ENCODE measurements around the gene TEDC2.
"Not testable (repeated sequence)": the region's sequence is repeated elsewhere in the genome, so short reads cannot be mapped to it uniquely, and the experiment has no call there.

Gene TEDC2

DNA sequence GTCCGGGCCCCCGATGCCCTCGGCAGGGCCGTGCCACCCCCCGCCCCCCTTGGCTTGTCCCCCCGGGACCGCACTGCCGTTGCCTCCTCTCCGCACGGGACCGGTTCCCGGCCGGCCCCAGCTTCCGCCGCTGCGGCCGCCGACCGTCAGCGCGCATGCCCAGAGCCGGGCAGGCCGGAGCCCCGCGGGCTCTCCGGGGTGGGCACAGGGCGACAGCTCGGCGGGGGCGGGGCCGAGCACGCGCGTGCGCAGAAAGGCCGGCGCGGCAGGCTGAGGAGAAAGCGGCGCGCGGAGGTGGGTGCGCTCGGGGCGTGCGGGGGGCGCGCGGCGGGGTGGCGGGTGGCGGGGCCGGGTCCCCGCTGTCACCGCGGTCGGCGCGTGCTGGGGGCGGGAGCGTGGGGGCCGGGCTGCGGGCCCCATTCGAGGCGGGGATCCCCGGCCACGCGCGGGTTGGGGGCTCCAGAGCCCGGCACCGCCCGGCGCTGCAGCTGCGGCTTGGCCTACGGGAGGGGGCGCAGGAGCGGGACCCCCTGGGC lies 15.0 kb downstream of the TEDC2 start, which contains the start of gene TBC1D24:
Gene TBC1D24 (plus strand): TSS at position 251 of the 536 bp plus-strand sequence. CDS start 21,022 bp downstream, outside the sequence.
- Mint-ChIP-seq H3K4me3 (peak within 1 kb of the TSS; percentile 74), H3K4me1 (ENCODE audit: low read depth) (peaks cover 12% of the 10 kb centered on the region), H3K27ac (peak within 1 kb of the TSS; percentile 64), H3K27me3 (peaks cover 3% of the 10 kb centered on the region), H3K36me3 (no peaks in the 10 kb centered on the region), H3K9me3 (ENCODE audit: low read depth) (no peaks in the 10 kb centered on the region)

DNA sequence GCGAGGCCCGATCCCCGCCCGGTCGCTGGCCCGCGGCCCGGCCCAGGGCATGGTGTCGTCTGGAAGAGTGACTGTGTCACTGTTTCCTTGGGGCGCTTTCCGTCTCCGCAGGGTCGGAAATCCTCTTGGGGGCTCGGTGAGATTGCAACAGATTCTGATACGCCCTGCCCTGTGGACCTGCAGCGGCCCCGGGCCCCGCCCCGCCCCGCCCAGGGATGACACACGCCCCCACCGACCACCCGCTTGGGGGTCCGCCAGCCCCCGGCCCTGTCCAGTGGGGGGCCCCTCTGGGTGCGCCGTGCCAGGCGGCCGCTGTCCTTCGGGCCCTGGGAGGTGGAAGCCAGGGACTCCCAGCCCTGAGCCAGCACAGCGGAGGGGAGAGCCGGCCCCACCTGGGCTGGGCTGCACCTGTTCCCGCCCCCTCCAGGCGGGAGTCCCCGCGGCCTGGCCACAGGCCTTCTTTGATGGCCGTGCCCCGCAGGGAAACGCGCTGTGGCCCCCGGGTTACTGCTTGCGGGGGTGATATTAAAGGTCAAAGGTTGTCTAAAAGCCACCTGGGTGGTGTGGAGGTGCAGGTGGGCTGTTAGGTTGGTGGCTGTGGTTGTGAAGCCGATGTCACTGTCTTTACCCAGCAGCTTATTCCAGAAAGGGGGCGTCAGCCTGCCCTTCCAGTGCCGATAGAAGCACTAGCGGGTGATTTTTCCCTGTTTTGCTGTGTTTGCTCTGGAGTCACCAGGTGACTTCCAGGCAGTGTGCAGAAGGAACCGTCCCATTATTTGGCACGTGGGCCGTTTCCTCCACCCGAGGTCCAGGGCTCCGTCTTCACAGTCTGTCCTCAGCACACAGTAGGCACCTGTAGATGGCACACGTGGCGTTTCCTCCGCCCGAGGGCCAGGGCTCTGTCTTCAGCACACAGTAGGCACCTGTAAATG lies 15.8 kb downstream of the TEDC2 start:
- Mint-ChIP-seq H3K27ac (no peak overlapping the region), H3K4me3 (peak overlapping the region; percentile 70), H3K27me3 (no peaks in the 10 kb centered on the region), H3K36me3 (no peaks in the 10 kb centered on the region), H3K4me1 (ENCODE audit: low read depth) (peaks cover 10% of the 10 kb centered on the region), H3K9me3 (ENCODE audit: low read depth) (no peaks in the 10 kb centered on the region)

DNA sequence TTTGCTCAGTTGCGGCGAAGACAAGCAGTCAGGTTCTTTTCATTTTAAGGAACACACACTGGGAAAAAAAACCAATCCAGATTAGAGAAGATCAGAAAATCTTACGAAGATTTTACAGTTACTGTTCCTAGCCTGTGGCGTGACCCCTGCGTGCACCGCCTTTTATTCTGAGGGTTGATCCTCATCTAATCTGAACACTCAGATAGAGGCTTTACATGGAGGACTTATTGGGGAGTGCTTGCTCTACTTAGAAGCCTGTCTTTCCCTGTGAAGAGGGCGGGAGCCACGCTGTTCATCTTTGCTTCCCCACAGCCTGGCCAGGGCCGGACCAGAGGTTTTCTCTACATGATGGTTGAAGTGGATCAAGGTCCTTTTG lies 16.4 kb downstream of the TEDC2 start:
- no peak overlapping the region for H3K27ac Mint-ChIP-seq
- peak overlapping the region; percentile 70 for H3K4me3 Mint-ChIP-seq
- H3K36me3 Mint-ChIP-seq: no peaks in the 10 kb centered on the region

DNA sequence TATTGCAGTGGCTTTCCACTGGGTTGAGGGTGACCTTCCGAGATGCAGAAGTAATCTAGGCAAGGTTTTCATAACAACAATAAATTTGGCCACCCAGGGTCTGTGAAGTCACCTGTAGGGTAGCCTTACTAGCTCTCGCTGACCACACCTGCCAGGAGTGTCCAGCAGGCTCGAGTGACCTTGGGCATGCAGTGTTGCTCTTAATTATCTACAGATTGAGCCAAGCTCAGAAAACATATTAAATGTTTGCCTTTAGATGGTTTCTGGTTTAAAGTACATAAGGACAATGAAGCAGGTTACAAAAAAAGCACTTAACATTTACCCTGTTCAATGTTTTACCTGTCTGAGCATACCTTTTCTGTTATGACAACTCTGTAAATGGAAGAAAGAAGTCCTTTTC lies 16.8 kb downstream of the TEDC2 start:
- H3K4me3 Mint-ChIP-seq: peak overlapping the region; percentile 70
- H3K36me3 Mint-ChIP-seq: no peaks in the 10 kb centered on the region
- no peak overlapping the region for H3K27ac Mint-ChIP-seq
- no peaks in the 10 kb centered on the region for H3K9me3 Mint-ChIP-seq (ENCODE audit: low read depth)
- H3K4me1 Mint-ChIP-seq (ENCODE audit: low read depth): peaks cover 10% of the 10 kb centered on the region
- H3K27me3 Mint-ChIP-seq: no peaks in the 10 kb centered on the region

More for the DNA sequence above, 16.4 kb downstream of the TEDC2 start:
- Mint-ChIP-seq H3K9me3 (ENCODE audit: low read depth) (no peaks in the 10 kb centered on the region), H3K27me3 (no peaks in the 10 kb centered on the region), H3K4me1 (ENCODE audit: low read depth) (peaks cover 10% of the 10 kb centered on the region)

DNA sequence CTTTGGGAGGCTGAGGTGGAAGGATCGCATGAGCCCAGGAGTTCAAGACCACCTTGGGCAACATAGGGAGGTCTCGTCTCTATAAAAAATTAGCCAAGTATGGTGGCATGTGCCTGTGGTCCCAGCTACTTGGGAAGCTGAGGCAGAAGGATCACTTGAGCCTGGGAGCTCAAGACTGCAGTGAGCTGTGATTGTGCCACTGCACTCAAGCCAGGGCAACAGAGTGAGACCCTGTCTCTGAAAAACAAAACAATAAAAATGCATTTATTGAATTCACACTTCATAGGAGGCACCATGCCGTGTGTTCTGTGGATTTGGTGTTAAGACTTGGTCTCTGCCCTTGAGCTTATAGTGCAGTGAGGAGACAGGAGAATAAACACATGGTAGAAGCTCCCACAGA lies 17.4 kb downstream of the TEDC2 start:
- Mint-ChIP-seq H3K27ac (no peak overlapping the region), H3K9me3 (ENCODE audit: low read depth) (no peaks in the 10 kb centered on the region), H3K4me3 (no peak overlapping the region), H3K4me1 (ENCODE audit: low read depth) (peaks cover 13% of the 10 kb centered on the region), H3K36me3 (no peaks in the 10 kb centered on the region), H3K27me3 (no peaks in the 10 kb centered on the region)

DNA sequence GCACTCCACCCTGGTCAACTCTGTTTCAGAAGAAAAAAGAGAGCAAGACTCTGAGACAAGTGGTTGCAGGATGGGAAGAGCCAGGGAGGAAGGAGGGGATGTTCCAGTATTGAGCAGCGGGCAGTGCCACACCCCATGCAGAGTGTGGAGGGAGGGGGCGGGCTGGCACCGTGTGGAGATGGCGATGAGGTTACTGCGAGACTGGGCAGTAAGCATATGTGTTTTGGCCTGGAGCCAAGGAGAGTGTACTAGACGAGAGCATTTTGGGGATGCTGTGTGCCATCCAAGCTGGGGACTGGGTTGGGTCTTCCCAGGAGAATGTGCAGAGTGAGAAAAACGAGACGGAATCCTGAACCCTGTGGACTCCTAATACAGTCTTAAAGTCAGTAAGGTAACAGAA lies 18.4 kb downstream of the TEDC2 start:
- Mint-ChIP-seq H3K27ac (no peak overlapping the region), H3K27me3 (no peaks in the 10 kb centered on the region), H3K4me3 (no peak overlapping the region), H3K36me3 (no peaks in the 10 kb centered on the region), H3K4me1 (ENCODE audit: low read depth) (peaks cover 13% of the 10 kb centered on the region), H3K9me3 (ENCODE audit: low read depth) (no peaks in the 10 kb centered on the region)

DNA sequence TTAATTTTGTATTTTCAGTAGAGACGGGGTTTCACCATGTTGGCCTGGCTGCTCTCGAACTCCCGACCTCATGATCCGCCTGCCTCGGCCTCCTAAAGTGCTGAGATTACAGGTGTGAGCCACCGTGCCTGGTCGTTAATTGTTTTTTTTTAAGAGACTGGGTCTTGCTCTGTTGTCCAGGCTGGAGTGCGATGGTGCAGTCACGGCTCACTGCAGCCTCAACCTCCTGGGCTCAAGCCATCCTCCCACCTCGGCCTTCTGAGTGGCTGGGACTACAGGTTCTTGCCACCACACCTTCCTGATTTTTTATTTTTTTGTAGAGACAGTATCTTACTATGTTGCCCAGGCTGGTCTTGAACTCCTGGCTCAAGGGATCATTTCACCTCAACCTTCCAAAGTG lies 20.1 kb downstream of the TEDC2 start:
- H3K9me3 Mint-ChIP-seq (ENCODE audit: low read depth); H3K4me3 Mint-ChIP-seq; H3K27me3 Mint-ChIP-seq; H3K27ac Mint-ChIP-seq; H3K36me3 Mint-ChIP-seq: not testable (repeated sequence)
- H3K4me1 Mint-ChIP-seq (ENCODE audit: low read depth): peaks cover 12% of the 10 kb centered on the region

DNA sequence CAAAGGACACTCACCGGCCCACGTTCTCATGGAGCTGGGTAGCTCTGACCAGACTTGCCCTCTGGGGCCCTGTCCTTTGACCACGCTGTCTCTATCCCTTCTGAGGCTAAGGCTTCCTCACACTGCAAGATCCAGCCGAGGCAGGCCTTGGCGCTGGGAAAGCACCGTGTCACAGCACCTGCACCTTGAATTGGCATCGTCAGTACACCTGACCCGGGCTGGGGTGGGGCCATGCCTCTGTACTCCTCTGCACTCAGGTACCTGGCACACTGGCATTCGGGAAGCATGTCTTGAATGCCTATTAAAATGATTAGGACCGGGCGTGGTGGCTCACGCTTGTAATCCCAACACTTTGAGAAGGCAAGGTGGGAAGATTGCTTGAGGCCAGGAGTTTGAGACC lies 21.0 kb downstream of the TEDC2 start:
- H3K9me3 Mint-ChIP-seq (ENCODE audit: low read depth): no peaks in the 10 kb centered on the region
- no peak overlapping the region for H3K27ac Mint-ChIP-seq
- H3K27me3 Mint-ChIP-seq: no peaks in the 10 kb centered on the region
- no peaks in the 10 kb centered on the region for H3K36me3 Mint-ChIP-seq
- H3K4me3 Mint-ChIP-seq: no peak overlapping the region
- H3K4me1 Mint-ChIP-seq (ENCODE audit: low read depth): peaks cover 11% of the 10 kb centered on the region

DNA sequence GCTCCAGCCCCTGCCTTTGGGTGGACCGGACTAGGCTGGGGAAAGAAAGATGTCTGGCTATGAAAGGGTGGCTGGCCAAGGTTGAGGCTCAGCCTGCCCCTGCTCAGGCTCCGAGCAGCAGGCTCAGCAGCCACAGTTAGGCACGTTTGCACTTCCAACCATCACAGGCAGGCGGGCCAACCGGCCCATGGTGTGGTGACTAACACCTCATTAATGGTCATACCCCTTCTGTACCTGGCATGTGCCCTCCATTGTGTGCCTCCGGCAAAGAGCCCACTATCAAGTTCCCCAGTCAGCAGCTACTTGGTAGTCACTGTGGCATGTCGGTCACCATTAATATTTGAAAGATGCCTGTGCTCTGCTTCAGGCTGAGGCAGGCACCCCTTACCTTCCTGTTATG lies 21.8 kb downstream of the TEDC2 start:
- Mint-ChIP-seq H3K4me3 (no peak overlapping the region), H3K4me1 (ENCODE audit: low read depth) (peaks cover 6% of the 10 kb centered on the region), H3K27ac (no peak overlapping the region), H3K27me3 (no peaks in the 10 kb centered on the region), H3K9me3 (ENCODE audit: low read depth) (no peaks in the 10 kb centered on the region), H3K36me3 (no peaks in the 10 kb centered on the region)

DNA sequence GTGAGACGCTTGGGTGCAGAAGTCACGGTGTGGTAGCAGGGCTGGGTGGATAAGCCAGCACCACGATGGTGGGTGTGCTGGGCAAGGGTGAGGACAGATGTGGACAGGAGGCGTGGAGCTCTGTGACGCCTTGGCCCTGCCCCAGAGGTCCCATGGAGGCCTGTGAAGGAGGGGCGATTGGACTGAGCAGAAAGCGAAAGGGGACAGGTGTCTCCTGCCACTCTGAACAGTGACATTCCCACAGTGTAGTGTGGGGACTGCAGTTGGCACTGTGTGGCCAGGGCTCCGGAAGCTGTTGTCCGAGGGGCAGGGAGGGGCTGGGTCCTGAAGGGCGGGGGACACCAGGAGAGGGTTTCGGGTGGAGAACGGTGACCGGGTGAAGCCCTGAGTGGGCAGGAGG lies 22.3 kb downstream of the TEDC2 start:
- Mint-ChIP-seq H3K27ac (no peak overlapping the region), H3K4me1 (ENCODE audit: low read depth) (peaks cover 11% of the 10 kb centered on the region), H3K9me3 (ENCODE audit: low read depth) (no peaks in the 10 kb centered on the region), H3K36me3 (no peaks in the 10 kb centered on the region), H3K4me3 (no peak overlapping the region), H3K27me3 (no peaks in the 10 kb centered on the region)

DNA sequence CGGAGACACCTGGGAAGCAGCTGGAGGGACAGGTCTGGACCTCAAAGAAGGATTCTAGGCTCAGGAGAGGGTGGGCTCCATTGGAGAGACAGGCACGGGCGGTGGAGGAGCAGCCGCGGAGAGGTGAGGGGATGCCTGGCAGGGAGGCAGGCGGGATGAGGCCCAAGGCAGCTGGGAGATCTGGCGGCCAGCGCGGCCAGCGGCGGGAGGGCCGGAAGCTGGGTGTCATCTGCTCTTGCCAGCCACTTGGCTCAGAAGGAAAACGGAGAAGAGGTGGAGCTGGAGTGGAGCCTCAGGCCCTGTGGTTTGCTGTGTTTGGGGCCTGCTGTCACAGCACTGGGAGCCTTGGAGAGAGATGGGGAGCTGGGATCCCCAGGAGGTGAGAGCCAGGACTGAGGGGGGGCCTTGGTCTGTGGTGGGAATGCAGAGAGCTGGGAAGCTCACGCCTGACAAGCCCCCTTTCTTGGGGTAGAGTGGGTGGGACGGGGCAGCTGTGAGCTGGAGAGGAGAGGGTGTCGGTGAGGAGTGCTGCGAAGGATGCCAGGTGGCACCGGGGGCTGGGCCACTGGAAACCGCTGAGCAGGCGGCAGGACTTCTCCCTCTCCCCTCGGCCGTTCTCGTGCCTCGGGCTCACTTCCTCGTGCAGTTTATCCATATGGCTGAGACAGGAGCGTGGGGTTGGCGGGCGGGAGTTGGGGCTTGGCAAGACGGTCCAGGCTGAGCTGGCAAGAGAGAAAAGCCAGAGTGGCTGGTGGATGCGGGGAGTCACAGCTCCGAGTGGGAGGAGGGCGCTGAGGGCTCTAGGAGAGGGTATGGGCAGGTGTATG lies 23.0 kb downstream of the TEDC2 start:
- Mint-ChIP-seq H3K4me1 (ENCODE audit: low read depth) (peaks cover 15% of the 10 kb centered on the region), H3K4me3 (no peak overlapping the region), H3K36me3 (no peaks in the 10 kb centered on the region), H3K27me3 (no peaks in the 10 kb centered on the region), H3K27ac (no peak overlapping the region), H3K9me3 (ENCODE audit: low read depth) (no peaks in the 10 kb centered on the region)

DNA sequence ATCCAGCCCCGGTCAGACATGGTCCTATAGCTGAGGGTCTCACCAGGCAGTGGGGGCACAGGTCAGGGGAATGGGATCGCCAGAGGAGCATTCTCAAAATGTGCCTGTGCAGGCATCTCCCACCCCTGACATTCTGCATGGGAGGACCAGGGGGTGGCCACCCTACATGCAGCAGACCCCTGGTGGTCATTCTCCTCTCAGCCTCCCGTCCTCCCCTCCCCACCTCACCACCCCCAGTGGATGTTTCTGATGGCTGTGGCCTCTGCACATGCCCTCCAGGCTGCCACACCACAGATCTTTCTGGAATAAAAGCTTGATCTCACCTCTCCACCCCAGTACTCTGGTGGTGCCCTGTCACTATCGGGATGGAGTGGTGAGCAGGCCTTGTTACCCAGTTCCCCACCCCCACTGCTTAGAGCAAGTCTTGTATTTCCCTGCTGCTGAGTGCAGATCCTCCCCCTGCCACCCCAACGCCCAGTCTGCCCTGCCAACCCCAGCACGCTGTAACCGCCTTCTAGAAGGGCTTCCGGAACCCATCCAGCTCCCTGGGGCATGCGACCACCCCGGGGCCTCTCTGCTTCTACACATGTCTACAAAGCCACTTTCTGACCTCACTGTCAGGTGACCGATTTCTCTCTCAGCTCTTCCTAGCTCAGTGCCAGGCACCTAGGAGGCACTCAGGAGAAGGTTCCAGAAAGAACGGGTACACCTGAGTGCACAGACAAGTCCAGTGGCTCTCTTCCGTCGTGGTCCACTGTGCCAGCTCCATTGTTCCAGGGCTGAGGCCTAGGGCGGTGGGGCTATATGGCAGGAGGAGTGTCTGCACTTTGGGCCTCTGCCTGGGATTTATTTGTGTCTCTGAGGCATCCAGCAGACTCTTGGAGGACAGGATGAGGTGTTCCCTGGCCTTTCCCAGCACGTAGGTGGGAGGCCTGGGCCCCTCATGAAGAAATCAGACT lies 24.3 kb downstream of the TEDC2 start:
- H3K36me3 Mint-ChIP-seq: no peaks in the 10 kb centered on the region
- peak overlapping the region; percentile 13 for H3K27ac Mint-ChIP-seq
- H3K4me3 Mint-ChIP-seq: no peak overlapping the region
- no peaks in the 10 kb centered on the region for H3K27me3 Mint-ChIP-seq
- H3K4me1 Mint-ChIP-seq (ENCODE audit: low read depth): peaks cover 15% of the 10 kb centered on the region
- H3K9me3 Mint-ChIP-seq (ENCODE audit: low read depth): no peaks in the 10 kb centered on the region

DNA sequence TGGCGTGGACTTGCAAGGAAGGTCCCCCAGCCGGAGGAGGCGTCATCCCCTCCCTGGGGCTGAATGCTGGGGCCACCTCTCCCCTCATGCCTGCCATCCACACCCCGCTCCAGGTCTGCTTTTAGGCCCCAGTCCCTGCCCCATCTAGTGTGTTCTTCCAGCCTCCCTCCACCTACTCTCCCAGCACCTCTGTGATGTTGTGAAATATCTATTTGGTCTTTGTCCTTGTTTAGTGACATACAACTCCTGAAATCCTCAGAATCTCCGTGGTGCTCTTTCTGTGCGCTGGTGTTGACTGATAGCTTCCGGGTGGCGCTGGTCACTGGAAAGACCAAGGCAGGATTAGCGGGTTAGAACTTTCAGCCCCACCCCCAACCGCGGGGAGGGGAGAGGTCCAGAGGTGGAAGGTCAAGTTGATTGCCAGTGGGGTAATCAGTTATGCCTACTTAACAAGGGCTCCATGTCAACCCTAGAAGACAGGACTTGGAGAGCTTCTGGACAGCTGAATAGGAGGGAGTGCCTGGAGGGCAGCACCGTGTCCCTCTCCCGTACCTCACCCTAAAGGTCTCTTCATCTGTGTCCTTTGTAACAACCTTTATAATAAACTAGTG lies 25.1 kb downstream of the TEDC2 start:
- Mint-ChIP-seq H3K4me3 (no peak overlapping the region), H3K27me3 (no peaks in the 10 kb centered on the region), H3K4me1 (ENCODE audit: low read depth) (peaks cover 15% of the 10 kb centered on the region), H3K27ac (no peak overlapping the region), H3K36me3 (no peaks in the 10 kb centered on the region), H3K9me3 (ENCODE audit: low read depth) (no peaks in the 10 kb centered on the region)

All from activated naive CD8-positive, alpha-beta T cell (primary cell).